ENCODE measurements around the gene FAM120A. TPM values are rescaled to one million over a fixed set of nuclear protein-coding genes. Genes with fewer than 3 reads are reported as not detected.

FAM120A gene
- total RNA-seq, 1 donor from 2014 or later = 93.1 TPM

DNA sequence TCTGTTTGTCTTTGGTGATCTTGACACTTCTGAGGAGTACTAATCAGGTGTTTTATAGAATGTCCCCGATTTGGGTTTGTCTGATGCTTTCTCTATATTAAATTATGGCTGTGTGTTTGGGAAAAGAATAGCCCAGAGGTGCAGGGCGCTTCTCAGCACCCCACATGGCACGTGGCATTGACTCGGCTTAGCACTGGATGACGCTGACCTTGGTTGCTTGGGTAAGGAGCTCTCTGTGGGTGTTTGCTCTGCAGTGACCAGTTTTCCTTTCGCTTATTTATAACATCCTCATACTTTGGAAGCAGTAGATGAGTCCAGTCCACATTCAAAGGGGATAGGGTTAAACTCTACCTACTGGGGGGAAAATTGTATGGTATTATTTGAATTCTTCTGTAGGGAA is 14.4 kb downstream of the FAM120A start:
- Mint-ChIP-seq H3K27me3 (ENCODE audit: unreplicated experiment) (no peaks in the 10 kb centered on the region), H3K4me3 (ENCODE audit: unreplicated experiment) (no peak overlapping the region), H3K36me3 (ENCODE audit: unreplicated experiment) (no peaks in the 10 kb centered on the region), H3K4me1 (ENCODE audit: unreplicated experiment) (peaks cover 75% of the 10 kb centered on the region), H3K9me3 (ENCODE audit: unreplicated experiment) (no peaks in the 10 kb centered on the region), H3K27ac (ENCODE audit: unreplicated experiment) (peak overlapping the region; percentile 61)
- no peak for DNase-seq (ENCODE audit: extremely low spot score, unreplicated experiment)
- TF ChIP-seq, protein P1, sequence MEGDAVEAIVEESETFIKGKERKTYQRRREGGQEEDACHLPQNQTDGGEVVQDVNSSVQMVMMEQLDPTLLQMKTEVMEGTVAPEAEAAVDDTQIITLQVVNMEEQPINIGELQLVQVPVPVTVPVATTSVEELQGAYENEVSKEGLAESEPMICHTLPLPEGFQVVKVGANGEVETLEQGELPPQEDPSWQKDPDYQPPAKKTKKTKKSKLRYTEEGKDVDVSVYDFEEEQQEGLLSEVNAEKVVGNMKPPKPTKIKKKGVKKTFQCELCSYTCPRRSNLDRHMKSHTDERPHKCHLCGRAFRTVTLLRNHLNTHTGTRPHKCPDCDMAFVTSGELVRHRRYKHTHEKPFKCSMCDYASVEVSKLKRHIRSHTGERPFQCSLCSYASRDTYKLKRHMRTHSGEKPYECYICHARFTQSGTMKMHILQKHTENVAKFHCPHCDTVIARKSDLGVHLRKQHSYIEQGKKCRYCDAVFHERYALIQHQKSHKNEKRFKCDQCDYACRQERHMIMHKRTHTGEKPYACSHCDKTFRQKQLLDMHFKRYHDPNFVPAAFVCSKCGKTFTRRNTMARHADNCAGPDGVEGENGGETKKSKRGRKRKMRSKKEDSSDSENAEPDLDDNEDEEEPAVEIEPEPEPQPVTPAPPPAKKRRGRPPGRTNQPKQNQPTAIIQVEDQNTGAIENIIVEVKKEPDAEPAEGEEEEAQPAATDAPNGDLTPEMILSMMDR (IDR thresholded peaks at IDR 0.05) = no peak

DNA sequence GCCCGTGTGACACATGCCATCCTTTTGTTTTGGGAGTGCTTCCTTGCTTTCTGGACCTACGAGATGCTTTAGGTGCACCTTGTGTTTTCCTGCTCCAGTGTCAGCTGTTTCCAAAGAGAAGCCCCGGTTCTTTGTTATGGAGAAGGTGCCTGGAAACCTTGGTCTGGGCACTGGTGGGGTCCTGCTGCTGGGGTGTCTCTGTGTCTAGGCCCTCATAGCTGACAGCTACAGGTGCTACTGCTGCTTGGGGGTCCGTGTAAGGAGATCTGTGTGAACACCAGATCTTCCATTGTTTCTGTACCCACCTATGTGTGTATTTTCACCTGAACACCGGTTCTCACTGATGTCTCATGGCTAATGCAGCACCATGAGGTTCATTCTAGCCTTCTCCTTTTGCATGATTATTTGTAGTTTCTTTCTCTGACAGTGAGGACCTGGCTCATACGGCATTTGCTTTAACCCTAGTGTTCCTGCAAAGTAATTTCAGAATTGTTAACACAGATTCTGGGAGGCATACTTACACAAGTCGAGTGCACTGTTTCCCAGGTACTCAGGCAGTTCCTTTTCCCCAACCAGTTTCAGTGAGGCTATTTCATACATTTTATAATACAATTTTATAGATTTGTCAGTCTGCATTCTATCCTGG is 15.1 kb downstream of the FAM120A start:
- H3K36me3 Mint-ChIP-seq (ENCODE audit: unreplicated experiment) = peaks cover 2% of the 10 kb centered on the region
- H3K4me1 Mint-ChIP-seq (ENCODE audit: unreplicated experiment) = peaks cover 71% of the 10 kb centered on the region
- no peak overlapping the region for H3K4me3 Mint-ChIP-seq (ENCODE audit: unreplicated experiment)
- DNase-seq (ENCODE audit: extremely low spot score, unreplicated experiment) = no peak
- TF ChIP-seq, protein P1 (IDR thresholded peaks at IDR 0.05) = no peak
- H3K27me3 Mint-ChIP-seq (ENCODE audit: unreplicated experiment) = no peaks in the 10 kb centered on the region
- H3K27ac Mint-ChIP-seq (ENCODE audit: unreplicated experiment) = peak overlapping the region; percentile 32
- H3K9me3 Mint-ChIP-seq (ENCODE audit: unreplicated experiment) = no peaks in the 10 kb centered on the region

DNA sequence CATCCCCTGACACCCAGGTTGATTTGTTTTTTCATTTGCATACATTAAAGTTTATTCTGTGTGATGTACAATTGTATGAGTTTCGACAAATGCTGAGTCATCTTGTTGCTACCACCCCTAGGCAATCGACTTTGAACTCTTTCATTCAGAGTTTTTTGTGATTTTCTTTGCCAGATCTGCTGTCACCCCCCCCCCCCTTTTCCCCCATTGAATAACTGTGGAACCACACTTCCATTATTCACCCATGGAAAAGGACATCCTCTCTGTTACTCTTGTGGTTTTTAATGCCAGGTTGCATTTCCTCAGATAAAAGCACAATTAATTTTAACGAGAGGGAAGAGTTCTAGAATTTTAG is 15.6 kb downstream of the FAM120A start:
- TF ChIP-seq, protein P1 (IDR thresholded peaks at IDR 0.05) = no peak
- no peaks in the 10 kb centered on the region for H3K9me3 Mint-ChIP-seq (ENCODE audit: unreplicated experiment)
- peak overlapping the region; percentile 32 for H3K27ac Mint-ChIP-seq (ENCODE audit: unreplicated experiment)
- H3K27me3 Mint-ChIP-seq (ENCODE audit: unreplicated experiment) = no peaks in the 10 kb centered on the region
- peaks cover 69% of the 10 kb centered on the region for H3K4me1 Mint-ChIP-seq (ENCODE audit: unreplicated experiment)
- no peak for DNase-seq (ENCODE audit: extremely low spot score, unreplicated experiment)
- peaks cover 4% of the 10 kb centered on the region for H3K36me3 Mint-ChIP-seq (ENCODE audit: unreplicated experiment)
- no peak overlapping the region for H3K4me3 Mint-ChIP-seq (ENCODE audit: unreplicated experiment)

DNA sequence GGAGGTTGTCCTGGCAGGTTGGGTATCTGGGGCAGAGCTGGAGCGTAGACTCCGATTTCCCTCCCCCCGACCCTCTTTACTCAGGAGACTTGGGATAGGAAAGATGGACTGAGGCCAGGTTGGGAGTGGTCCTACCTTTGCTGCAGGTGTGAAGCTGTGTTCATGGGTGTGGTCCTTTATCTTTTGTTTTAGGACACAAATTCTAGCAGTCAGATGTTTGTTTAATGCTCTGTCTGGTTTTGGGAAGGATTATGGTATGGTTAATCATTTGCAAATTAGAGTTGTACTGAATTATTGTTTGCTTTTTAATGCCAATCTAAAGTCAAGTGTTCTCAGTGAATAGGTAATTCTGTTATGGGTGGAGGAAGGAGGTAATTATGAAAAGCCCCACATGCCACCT is 16.0 kb downstream of the FAM120A start:
- Mint-ChIP-seq H3K4me3 (ENCODE audit: unreplicated experiment) (no peak overlapping the region), H3K36me3 (ENCODE audit: unreplicated experiment) (peaks cover 7% of the 10 kb centered on the region), H3K4me1 (ENCODE audit: unreplicated experiment) (peaks cover 68% of the 10 kb centered on the region), H3K27ac (ENCODE audit: unreplicated experiment) (peak overlapping the region; percentile 32), H3K9me3 (ENCODE audit: unreplicated experiment) (no peaks in the 10 kb centered on the region), H3K27me3 (ENCODE audit: unreplicated experiment) (no peaks in the 10 kb centered on the region)
- DNase-seq (ENCODE audit: extremely low spot score, unreplicated experiment) = no peak
- TF ChIP-seq, protein P1 (IDR thresholded peaks at IDR 0.05) = no peak

DNA sequence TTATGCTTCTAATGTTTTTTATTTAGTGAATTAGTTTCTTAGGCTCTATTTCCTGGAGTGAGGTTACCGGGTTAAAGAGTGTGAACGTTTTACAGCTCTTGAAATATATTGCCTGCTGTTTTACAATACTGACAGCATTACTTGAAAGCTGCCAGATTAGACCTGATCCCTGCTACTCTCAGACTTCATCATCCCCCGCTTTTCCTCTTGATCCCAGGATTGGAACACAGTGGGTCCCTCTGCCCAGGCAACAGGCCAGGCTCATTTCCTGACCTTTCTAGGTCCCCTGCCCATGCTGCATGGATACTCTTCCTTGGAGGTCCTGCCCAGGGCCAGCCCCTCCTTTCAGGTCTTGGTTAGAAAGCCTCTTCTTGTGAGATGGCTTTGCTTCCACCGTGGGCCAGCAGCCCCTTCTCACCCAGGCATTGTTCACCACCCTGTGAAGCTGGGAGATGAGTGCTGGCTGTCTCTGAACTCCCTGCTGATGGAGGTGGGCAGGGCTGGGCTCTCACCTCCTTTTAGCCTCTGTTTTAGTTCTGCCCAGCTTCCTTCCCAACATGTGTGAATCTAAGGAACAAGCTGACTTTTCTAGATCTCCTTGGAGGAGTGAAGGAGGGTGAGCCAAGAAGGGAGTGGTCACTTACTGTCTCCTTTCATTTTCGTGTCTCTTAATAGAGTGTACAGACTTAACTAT is 17.4 kb downstream of the FAM120A start:
- H3K27ac Mint-ChIP-seq (ENCODE audit: unreplicated experiment) = peak overlapping the region; percentile 81
- TF ChIP-seq, protein P1 (IDR thresholded peaks at IDR 0.05) = no peak
- peaks cover 60% of the 10 kb centered on the region for H3K4me1 Mint-ChIP-seq (ENCODE audit: unreplicated experiment)
- peaks cover 8% of the 10 kb centered on the region for H3K36me3 Mint-ChIP-seq (ENCODE audit: unreplicated experiment)
- no peaks in the 10 kb centered on the region for H3K9me3 Mint-ChIP-seq (ENCODE audit: unreplicated experiment)
- H3K27me3 Mint-ChIP-seq (ENCODE audit: unreplicated experiment) = no peaks in the 10 kb centered on the region
- peak overlapping the region; percentile 21 for H3K4me3 Mint-ChIP-seq (ENCODE audit: unreplicated experiment)
- no peak for DNase-seq (ENCODE audit: extremely low spot score, unreplicated experiment)
